Endothelial cell of umbilical vein (primary cell): ENCODE results near the gene TOP2B. TPM values are rescaled to one million over a fixed set of nuclear protein-coding genes. Genes with fewer than 3 reads are reported as not detected.

Source experiments
- BruUV-seq: library from RNA; stranded (reverse); fragments of 400-500 nt; replicated peaks from 2 replicates; lab custom pipeline; 2021; lab: Mats Ljungman, UMichigan
- CTCF ChIA-PET: fragments of 300-600, 350-600 bp; sonication (Branson Sonifier 250); formaldehyde crosslinking; loops from one replicate; lab custom pipeline; 2021; ENCODE audit warnings: antibody characterized with exemption, inconsistent platforms; lab: Charles Lee
- POLR2A ChIA-PET: fragments of 300-600, 350-600 bp; sonication (Branson Sonifier 250); formaldehyde crosslinking; loops from one replicate; lab custom pipeline; 2021; ENCODE audit warnings: antibody characterized with exemption, inconsistent platforms; lab: Charles Lee
- DNase-seq: peaks from one replicate; pipeline ENCODE4 v3.0.0-alpha.2; 2011; ENCODE audit warnings: low read depth, low spot score
- FAIRE-seq: peaks from 2 replicates; lab custom pipeline; 2011; peaks lifted over from hg19 to GRCh38; lab: Jason Lieb, UNC
- H2AFZ ChIP-seq: 2 replicates; pipeline ENCODE4 v1.6.0; 2012; ENCODE audit warnings: low read depth, low read length, control low read depth, inconsistent platforms
- H3K27ac ChIP-seq: 2 replicates; pipeline ENCODE4 v1.5.1; 2011; ENCODE audit warnings: low read depth, mild to moderate bottlenecking, control low read depth, low read length, moderate library complexity; ENCODE audit not compliant: insufficient read depth
- H3K27me3 ChIP-seq, 2 experiments: 2 replicates each; pipeline versions ENCODE4 v1.6.0 to v1.6.1; 2011; ENCODE audit warnings: low read length in 2 of 2, mixed read lengths in 1 of 2; ENCODE audit not compliant: control insufficient read depth in 2 of 2, insufficient read depth in 2 of 2
- H3K36me3 ChIP-seq, 2 experiments: 2 replicates in 1 of 2; 3 replicates in 1 of 2; pipeline ENCODE4 v1.5.1; 2011; ENCODE audit warnings: low read length in 2 of 2, mild to moderate bottlenecking in 1 of 2, moderate library complexity in 1 of 2; ENCODE audit not compliant: control insufficient read depth in 2 of 2, insufficient read depth in 2 of 2; ENCODE audit errors: extremely low read depth in 1 of 2
- H3K4me1 ChIP-seq: 3 replicates; pipeline ENCODE4 v1.5.1; 2011; ENCODE audit warnings: mild to moderate bottlenecking, low read length; ENCODE audit not compliant: control insufficient read depth, insufficient read depth; ENCODE audit errors: extremely low read depth
- H3K4me2 ChIP-seq: 2 replicates; pipeline ENCODE4 v1.6.1; 2011; ENCODE audit warnings: low read length, control low read depth, mixed read lengths; ENCODE audit not compliant: insufficient read depth
- H3K4me3 ChIP-seq, 3 experiments: fragments of 200-600 bp in 1 of 3; sonication (generic), shearing (Covaris generic) in 1 of 3; replicated peaks in 1 of 3; 2 replicates each; pipeline ENCODE4 v1.5.1; 2011 to 2016; ENCODE audit warnings: control low read depth in 3 of 3, low read length in 3 of 3, mild to moderate bottlenecking in 2 of 3, inconsistent platforms in 1 of 3, low read depth in 1 of 3, moderate library complexity in 1 of 3; ENCODE audit not compliant: insufficient read depth in 1 of 3
- H3K79me2 ChIP-seq: 2 replicates; pipeline ENCODE4 v1.6.0; 2012; ENCODE audit warnings: low read length, inconsistent platforms; ENCODE audit not compliant: control insufficient read depth, insufficient read depth
- H3K9ac ChIP-seq: replicated peaks from 2 replicates; pipeline ENCODE3; 2011; ENCODE audit warnings: low read length, control low read depth; ENCODE audit not compliant: insufficient read depth; ENCODE audit errors: extremely low read depth
- H3K9me1 ChIP-seq: replicated peaks from 3 replicates; pipeline ENCODE4 v1.6.0; 2011; ENCODE audit warnings: mild to moderate bottlenecking, low read length; ENCODE audit not compliant: control insufficient read depth, insufficient read depth; ENCODE audit errors: extremely low read depth
- H3K9me3 ChIP-seq: replicated peaks from 2 replicates; pipeline ENCODE4 v1.5.1; 2012; ENCODE audit warnings: low read length, inconsistent platforms; ENCODE audit not compliant: control insufficient read depth, insufficient read depth
- H4K20me1 ChIP-seq: replicated peaks from 2 replicates; pipeline ENCODE3; 2011; ENCODE audit warnings: mild to moderate bottlenecking, low read length; ENCODE audit not compliant: control insufficient read depth, insufficient read depth; ENCODE audit errors: extremely low read depth
- CTCF ChIP-seq, 2 donors: IDR thresholded peaks; 1 replicate in 1 of 2; 2 replicates in 1 of 2; pipeline ENCODE4 v1.5.1; 2011; ENCODE audit warnings: low read length in 2 of 2, mild to moderate bottlenecking in 2 of 2, moderate library complexity in 2 of 2, control low read depth in 1 of 2, inconsistent platforms in 1 of 2, low read depth in 1 of 2; ENCODE audit not compliant: insufficient read depth in 1 of 2; ENCODE audit errors: extremely low read depth in 1 of 2
- EZH2 ChIP-seq: IDR thresholded peaks from 2 replicates; pipeline ENCODE4 v1.6.1; 2012; ENCODE audit warnings: borderline replicate concordance, low read depth, mild to moderate bottlenecking, moderate library complexity, low read length, inconsistent platforms; ENCODE audit not compliant: severe bottlenecking
- FOS ChIP-seq: IDR thresholded peaks from 2 replicates; pipeline ENCODE4 v1.6.1; 2011; ENCODE audit warnings: mild to moderate bottlenecking, low read length, moderate library complexity, borderline replicate concordance; ENCODE audit not compliant: insufficient read depth
- GATA2 ChIP-seq: IDR thresholded peaks from 2 replicates; pipeline ENCODE4 v1.7.0; 2011; ENCODE audit warnings: low read depth, mild to moderate bottlenecking, moderate library complexity, mixed read lengths, low read length; ENCODE audit not compliant: insufficient read length, insufficient read depth
- JUN ChIP-seq: IDR thresholded peaks from 2 replicates; pipeline ENCODE4 v1.6.1; 2011; ENCODE audit warnings: borderline replicate concordance, low read depth; ENCODE audit not compliant: insufficient read length, insufficient read depth
- MAX ChIP-seq: IDR thresholded peaks from 2 replicates; pipeline ENCODE4 v1.6.1; 2011; ENCODE audit not compliant: insufficient read depth, insufficient read length
- MYC ChIP-seq: IDR thresholded peaks from one replicate; pipeline ENCODE4 v1.6.1; 2011; ENCODE audit warnings: mild to moderate bottlenecking, low read depth, low read length
- POLR2A ChIP-seq: IDR thresholded peaks from 2 replicates; pipeline ENCODE4 v1.6.1; 2012; ENCODE audit warnings: low read depth, mild to moderate bottlenecking, control low read depth, low read length
- POLR2AphosphoS5 ChIP-seq: IDR thresholded peaks from 2 replicates; pipeline ENCODE4 v1.6.1; 2012; ENCODE audit warnings: low read depth, mild to moderate bottlenecking, control low read depth, low read length, moderate library complexity; ENCODE audit not compliant: insufficient read depth
- dilution Hi-C: fragments of 300-500 bp; cut with MboI; formaldehyde crosslinking; loops from one replicate; pipeline ENCODE4 v1.15.0; 2019; ENCODE audit warnings: low sequenced_read_pairs; ENCODE audit not compliant: extremely low pct_ligation_motif_present
- intact Hi-C: fragments of 100-400 bp; cut with micrococcal nuclease; formaldehyde crosslinking; loops from one replicate; pipeline ENCODE4 v1.10.0; 2022
- polyA plus RNA-seq, 4 experiments: library from polyadenylated mRNA; depleted of rRNA in 3 of 4; stranded (reverse) in 3 of 4; unstranded in 1 of 4; fragments of >200 nt; gene quantifications; 2 replicates each; pipeline versions ENCODE4 v1.2.1 to v1.2.3, GENCODE V29; 2011 to 2012; ENCODE audit warnings: missing spikeins in 1 of 4
- total RNA-seq: library from RNA; stranded (reverse); gene quantifications from 2 replicates; pipeline ENCODE4 v1.2.3, GENCODE V29; 2021

TOP2B gene
- total and polyA plus RNA-seq, 2 donors (not counting 3 experiments of a cell fraction or from before 2014, with no cell fraction given), result 20.4 to 98.9 TPM

DNA sequence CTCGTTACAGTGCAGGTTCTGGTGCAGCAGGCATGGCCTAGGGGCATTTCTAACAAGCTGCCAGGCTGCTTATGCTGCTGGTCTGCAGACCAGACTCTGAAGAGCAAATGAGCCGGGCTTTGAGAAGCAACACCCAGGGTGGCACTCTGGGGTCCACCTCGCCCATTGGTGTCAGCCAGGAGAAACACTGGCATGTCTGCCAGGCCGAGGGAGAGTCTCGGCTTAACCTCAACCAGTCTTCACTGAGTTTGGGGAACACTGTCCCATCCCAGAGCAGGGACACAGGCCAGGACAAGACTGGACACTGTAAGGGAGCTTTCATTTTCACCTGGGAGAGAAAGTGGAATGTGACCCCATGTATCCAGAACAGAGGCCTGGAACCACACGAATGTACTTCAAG lies 93.4 kb downstream of the TOP2B start:
- H3K27ac ChIP-seq, result no peak overlapping the region
- no peaks in the 10 kb centered on the region for H3K9me3 ChIP-seq
- H2AFZ ChIP-seq, result no peak overlapping the region
- no peaks in the 10 kb centered on the region for H3K4me1 ChIP-seq
- FAIRE-seq (no peak), DNase-seq (no peak)
- H3K79me2 ChIP-seq, result no peaks in the 10 kb centered on the region
- no peaks in the 10 kb centered on the region for H4K20me1 ChIP-seq
- ChIA-PET POLR2A (no interaction called here), CTCF (no interaction called here)
- H3K4me3 ChIP-seq, result no peak overlapping the region
- H3K27me3 ChIP-seq, result no peaks in the 10 kb centered on the region
- no peak overlapping the region for H3K4me2 ChIP-seq
- H3K9me1 ChIP-seq, result no peaks in the 10 kb centered on the region
- intact Hi-C loops, result no loop called here
- H3K9ac ChIP-seq, result no peak overlapping the region
- TF ChIP-seq POLR2AphosphoS5 (no peak), CTCF (IDR thresholded peaks at IDR 0.05; ENCODE audit: extremely low read depth in 1 of 2, insufficient read depth in 1 of 2, low read depth in 1 of 2, low read length in 2 of 2) (no peak), JUN (no peak), FOS (no peak), GATA2 (no peak), POLR2A (no peak), EZH2 (no peak), MAX (no peak), MYC (no peak)
- H3K36me3 ChIP-seq, result peaks cover 0 to 9% of the 10 kb centered on the region in 2 experiments
- dilution Hi-C loops, result no loop called here
- no TSS peak for BruUV-seq
